NCI-H82 (cell line): Measurements from ENCODE around the gene SMIM7.
"Not testable (repeated sequence)": the region's sequence is repeated elsewhere in the genome, so short reads cannot be mapped to it uniquely, and the experiment has no call there.

Experiments used
- DNase-seq: peaks from one replicate; lab custom pipeline; 2025; lab: John Stamatoyannopoulos, UW

SMIM7 gene

GRCh38 chr19:16654627-16655026 lies 5.3 kb downstream of the SMIM7 start:
- DNase-seq, result peak; percentile 44

GRCh38 chr19:16654140-16654539 lies 5.8 kb downstream of the SMIM7 start:
- DNase-seq, result peak; percentile 82

- DNase-seq, result no peak
Observed at GRCh38 chr19:16652854-16653253, 7.1 kb downstream of the SMIM7 start.

- DNase-seq, result not testable (repeated sequence)
Observed at GRCh38 chr19:16651421-16652188, 8.3 kb downstream of the SMIM7 start.

GRCh38 chr19:16650821-16651220 lies 9.1 kb downstream of the SMIM7 start:
- DNase-seq, result no peak

GRCh38 chr19:16649734-16650133 lies 10.2 kb downstream of the SMIM7 start:
- no peak for DNase-seq

- DNase-seq, result no peak
Observed at GRCh38 chr19:16645140-16645539, 14.8 kb downstream of the SMIM7 start.

- no peak for DNase-seq
Observed at GRCh38 chr19:16641695-16642094, 18.2 kb downstream of the SMIM7 start.

- no peak for DNase-seq
Observed at GRCh38 chr19:16640951-16641350, 19.0 kb downstream of the SMIM7 start.

GRCh38 chr19:16638666-16639065 lies 21.3 kb downstream of the SMIM7 start:
- DNase-seq, result no peak

GRCh38 chr19:16637535-16637934 lies 22.4 kb downstream of the SMIM7 start:
- no peak for DNase-seq

GRCh38 chr19:16631465-16631864 lies 28.5 kb downstream of the SMIM7 start:
- no peak for DNase-seq

- DNase-seq, result peak; percentile 85
Observed at GRCh38 chr19:16628984-16629691, 30.8 kb downstream of the SMIM7 start.

GRCh38 chr19:16628183-16628983 lies 31.6 kb downstream of the SMIM7 start, which contains the start of gene MED26:
Gene MED26 (minus strand): TSS chr19:16628204. CDS start chr19:16627943, 261 bp downstream.
- DNase-seq, result peak; percentile 99

- no peak for DNase-seq
Observed at GRCh38 chr19:16627928-16628182, 32.1 kb downstream of the SMIM7 start.

GRCh38 chr19:16627193-16627927 lies 32.6 kb downstream of the SMIM7 start:
- peak; percentile 47 for DNase-seq

GRCh38 chr19:16626796-16627192 lies 33.1 kb downstream of the SMIM7 start:
- no peak for DNase-seq

- DNase-seq, result no peak
Observed at GRCh38 chr19:16625163-16625958, 34.6 kb downstream of the SMIM7 start.

GRCh38 chr19:16624236-16624635 lies 35.7 kb downstream of the SMIM7 start:
- DNase-seq, result no peak

- no peak for DNase-seq
Observed at GRCh38 chr19:16623576-16623975, 36.4 kb downstream of the SMIM7 start.

- DNase-seq, result no peak
Observed at GRCh38 chr19:16623066-16623465, 36.9 kb downstream of the SMIM7 start.
